Measurements from ENCODE around the gene PIPOX.

Gene PIPOX

DNA sequence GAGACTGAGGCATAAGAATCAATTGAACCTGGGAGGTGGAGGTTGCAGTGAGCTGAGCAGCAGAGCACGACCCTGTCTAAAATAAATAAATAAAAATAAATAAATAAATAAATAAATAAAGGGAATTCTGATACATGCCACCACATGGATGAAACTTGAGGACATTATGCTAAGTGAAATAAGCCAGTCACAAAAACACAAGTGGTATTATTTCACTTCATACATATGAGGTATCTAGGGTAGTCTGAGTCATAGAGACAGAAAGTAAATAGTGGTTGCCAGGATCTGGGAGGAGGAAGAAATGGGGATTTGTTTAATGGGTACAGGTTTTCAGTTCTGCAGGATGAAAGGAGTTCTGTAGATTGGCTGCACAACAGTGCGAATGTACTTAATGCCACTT lies 16.3 kb downstream of the PIPOX start:
- Histone ChIP-seq H3K27me3 (ENCODE audit: insufficient read depth, low read depth) (0 out of 2 replicates have a peak, but pooled peaks cover 3% of the 10 kb centered on the region), H3K79me2 (ENCODE audit: insufficient read depth, low read depth) (no peaks in the 10 kb centered on the region), H3K4me3 (IDR thresholded peaks at IDR 0.05; ENCODE audit: insufficient read depth, low read depth, low read length) (no peak overlapping the region), H4K20me1 (ENCODE audit: insufficient read depth) (no peaks in the 10 kb centered on the region), H3K27ac (no peak overlapping the region), H2AFZ (ENCODE audit: low read depth) (no peak overlapping the region), H3K9ac (no peak overlapping the region), H3K4me2 (no peak overlapping the region), H3K4me1 (ENCODE audit: low read depth, poor library complexity, severe bottlenecking) (no peaks in the 10 kb centered on the region), H3K36me3 (ENCODE audit: insufficient read depth) (no peaks in the 10 kb centered on the region)
- TF ChIP-seq CTCF (conservative IDR thresholded peaks at IDR 0.05; ENCODE audit: low read depth, low read length), result no peak

DNA sequence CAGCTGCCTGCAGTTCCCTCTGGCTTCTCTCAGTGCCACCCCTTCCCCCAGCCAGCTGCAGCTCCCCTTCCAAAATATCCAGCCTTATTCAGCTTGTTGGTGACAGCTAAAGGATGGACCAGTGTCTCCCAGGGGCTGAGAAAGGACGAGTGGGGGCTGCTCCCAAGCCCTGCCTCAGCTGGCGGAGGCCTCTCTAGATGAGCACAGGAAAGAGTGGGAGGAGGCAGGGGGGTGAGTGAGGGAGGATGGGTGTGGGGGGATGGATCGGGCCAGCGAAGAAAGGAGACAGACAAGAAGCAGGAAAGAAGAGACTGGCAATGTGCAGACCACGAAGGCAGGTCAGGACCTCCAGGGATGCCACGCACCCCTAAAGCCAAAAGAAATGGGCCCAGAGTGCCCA lies 17.5 kb downstream of the PIPOX start:
- Histone ChIP-seq H3K79me2 (ENCODE audit: insufficient read depth, low read depth) (no peaks in the 10 kb centered on the region), H3K27ac (no peak overlapping the region), H3K36me3 (ENCODE audit: insufficient read depth) (no peaks in the 10 kb centered on the region), H2AFZ (ENCODE audit: low read depth) (no peak overlapping the region), H3K27me3 (ENCODE audit: insufficient read depth, low read depth) (0 out of 2 replicates have a peak, but pooled peaks cover 2% of the 10 kb centered on the region), H3K9ac (no peak overlapping the region), H3K4me2 (no peak overlapping the region), H4K20me1 (ENCODE audit: insufficient read depth) (no peaks in the 10 kb centered on the region), H3K4me1 (ENCODE audit: low read depth, poor library complexity, severe bottlenecking) (no peaks in the 10 kb centered on the region), H3K4me3 (IDR thresholded peaks at IDR 0.05; ENCODE audit: insufficient read depth, low read depth, low read length) (no peak overlapping the region)
- TF ChIP-seq CTCF (conservative IDR thresholded peaks at IDR 0.05; ENCODE audit: low read depth, low read length), result no peak

DNA sequence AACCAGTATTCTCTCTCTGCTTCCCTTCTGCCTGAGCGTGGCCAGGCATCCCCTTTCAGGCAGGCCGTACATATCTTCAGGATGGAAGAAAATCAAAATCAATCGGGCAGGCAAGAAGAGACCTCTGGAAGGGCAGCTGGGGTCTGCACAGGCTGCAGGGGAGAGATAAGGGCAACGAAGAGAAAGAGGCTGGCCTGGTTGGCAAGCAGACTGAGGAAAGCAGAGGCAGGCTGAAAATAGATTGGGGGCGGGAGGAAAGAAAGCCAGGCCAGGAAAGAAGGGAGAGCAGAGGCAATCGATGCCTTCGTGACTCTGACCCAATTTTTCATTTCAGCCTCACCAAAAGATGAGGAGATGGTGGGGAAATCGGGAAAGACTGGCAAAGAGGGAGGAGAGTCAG lies 18.1 kb downstream of the PIPOX start:
- Histone ChIP-seq H2AFZ (ENCODE audit: low read depth) (no peak overlapping the region), H3K4me1 (ENCODE audit: low read depth, poor library complexity, severe bottlenecking) (no peaks in the 10 kb centered on the region), H3K9ac (no peak overlapping the region), H3K27ac (no peak overlapping the region), H3K4me2 (no peak overlapping the region), H3K4me3 (IDR thresholded peaks at IDR 0.05; ENCODE audit: insufficient read depth, low read depth, low read length) (no peak overlapping the region), H4K20me1 (ENCODE audit: insufficient read depth) (no peaks in the 10 kb centered on the region), H3K79me2 (ENCODE audit: insufficient read depth, low read depth) (no peaks in the 10 kb centered on the region), H3K36me3 (ENCODE audit: insufficient read depth) (no peaks in the 10 kb centered on the region), H3K27me3 (ENCODE audit: insufficient read depth, low read depth) (no peaks in the 10 kb centered on the region)
- no peak for TF ChIP-seq CTCF (conservative IDR thresholded peaks at IDR 0.05; ENCODE audit: low read depth, low read length)

GRCh38 chr17:29062215-29062614 lies 19.3 kb downstream of the PIPOX start:
- Histone ChIP-seq H3K4me1 (ENCODE audit: low read depth, poor library complexity, severe bottlenecking) (no peaks in the 10 kb centered on the region), H3K36me3 (ENCODE audit: insufficient read depth) (no peaks in the 10 kb centered on the region), H3K27ac (no peak overlapping the region), H3K4me2 (no peak overlapping the region), H3K9ac (no peak overlapping the region), H3K27me3 (ENCODE audit: insufficient read depth, low read depth) (no peaks in the 10 kb centered on the region), H2AFZ (ENCODE audit: low read depth) (no peak overlapping the region), H3K79me2 (ENCODE audit: insufficient read depth, low read depth) (no peaks in the 10 kb centered on the region), H4K20me1 (ENCODE audit: insufficient read depth) (no peaks in the 10 kb centered on the region), H3K4me3 (IDR thresholded peaks at IDR 0.05; ENCODE audit: insufficient read depth, low read depth, low read length) (no peak overlapping the region)
- no peak for TF ChIP-seq CTCF (conservative IDR thresholded peaks at IDR 0.05; ENCODE audit: low read depth, low read length)
